ENCODE results near the gene LFNG.

DNA sequence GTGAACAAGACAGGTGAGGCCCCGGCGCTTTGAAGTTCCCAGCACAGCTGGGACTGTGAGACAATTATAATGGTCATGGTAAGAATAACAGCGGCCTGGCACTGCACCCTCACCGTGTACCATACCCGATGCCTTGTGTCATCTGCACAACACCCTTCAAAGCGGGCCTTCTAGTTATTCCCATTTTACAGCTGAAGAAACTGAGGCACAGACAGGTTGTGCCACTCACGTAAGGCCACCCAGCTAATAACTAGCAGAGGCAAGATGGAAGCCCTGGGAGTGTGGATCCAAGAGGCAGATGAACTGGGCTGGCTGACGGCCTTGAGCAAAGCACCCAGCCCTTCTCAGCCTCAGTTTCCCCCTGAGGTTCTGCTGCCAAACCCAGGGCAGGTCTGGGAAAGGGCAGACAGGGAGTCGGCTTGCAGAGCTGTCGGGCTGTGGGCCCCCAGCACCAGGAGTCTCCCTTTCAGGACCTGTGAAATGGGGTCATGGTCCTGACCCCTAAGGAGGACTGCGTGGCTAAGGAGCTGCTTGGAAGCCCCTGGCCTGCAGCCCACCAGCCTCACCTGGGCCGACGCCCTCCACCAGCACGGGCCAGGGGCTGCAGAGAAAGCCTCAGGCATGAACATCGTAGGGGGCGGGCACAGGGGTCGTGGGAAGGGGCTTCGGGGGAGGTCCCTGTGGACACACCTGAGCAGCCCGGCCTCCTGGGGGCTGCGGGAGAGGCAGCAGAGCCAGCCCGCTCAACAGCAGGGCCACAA, 15.3 kb upstream of the LFNG start:
- TF ChIP-seq, protein P1, sequence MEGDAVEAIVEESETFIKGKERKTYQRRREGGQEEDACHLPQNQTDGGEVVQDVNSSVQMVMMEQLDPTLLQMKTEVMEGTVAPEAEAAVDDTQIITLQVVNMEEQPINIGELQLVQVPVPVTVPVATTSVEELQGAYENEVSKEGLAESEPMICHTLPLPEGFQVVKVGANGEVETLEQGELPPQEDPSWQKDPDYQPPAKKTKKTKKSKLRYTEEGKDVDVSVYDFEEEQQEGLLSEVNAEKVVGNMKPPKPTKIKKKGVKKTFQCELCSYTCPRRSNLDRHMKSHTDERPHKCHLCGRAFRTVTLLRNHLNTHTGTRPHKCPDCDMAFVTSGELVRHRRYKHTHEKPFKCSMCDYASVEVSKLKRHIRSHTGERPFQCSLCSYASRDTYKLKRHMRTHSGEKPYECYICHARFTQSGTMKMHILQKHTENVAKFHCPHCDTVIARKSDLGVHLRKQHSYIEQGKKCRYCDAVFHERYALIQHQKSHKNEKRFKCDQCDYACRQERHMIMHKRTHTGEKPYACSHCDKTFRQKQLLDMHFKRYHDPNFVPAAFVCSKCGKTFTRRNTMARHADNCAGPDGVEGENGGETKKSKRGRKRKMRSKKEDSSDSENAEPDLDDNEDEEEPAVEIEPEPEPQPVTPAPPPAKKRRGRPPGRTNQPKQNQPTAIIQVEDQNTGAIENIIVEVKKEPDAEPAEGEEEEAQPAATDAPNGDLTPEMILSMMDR (IDR thresholded peaks at IDR 0.05), result no peak
- TF ChIP-seq EP300 (IDR thresholded peaks at IDR 0.05), result no peak
